GM10248 (cell line): Measurements from ENCODE around the gene TRIP13.
"Not testable (repeated sequence)": the region's sequence is repeated elsewhere in the genome, so short reads cannot be mapped to it uniquely, and the experiment has no call there.

Source experiments
- CTCF ChIA-PET: fragments of 300-600 bp; sonication (Branson Sonifier 250); formaldehyde crosslinking; extraction: SDS; loops from one replicate; lab custom pipeline; 2021; ENCODE audit warnings: antibody characterized with exemption; lab: Yijun Ruan, JAX
- POLR2A ChIA-PET: fragments of 350-650 bp; sonication (Branson Sonifier 250); formaldehyde crosslinking; extraction: SDS; loops from one replicate; lab custom pipeline; 2020; ENCODE audit warnings: antibody characterized with exemption; lab: Yijun Ruan, JAX
- DNase-seq: peaks from one replicate; pipeline ENCODE4 v3.0.0; 2012; ENCODE audit errors: extremely low spot score
- TF ChIP-seq, protein P1 (sequence below): IDR thresholded peaks from 2 replicates; pipeline ENCODE4 v1.5.1; 2012; ENCODE audit warnings: mild to moderate bottlenecking, low read depth; ENCODE audit errors: extremely low read depth, missing control alignments, control extremely low read depth

TRIP13 gene

DNA sequence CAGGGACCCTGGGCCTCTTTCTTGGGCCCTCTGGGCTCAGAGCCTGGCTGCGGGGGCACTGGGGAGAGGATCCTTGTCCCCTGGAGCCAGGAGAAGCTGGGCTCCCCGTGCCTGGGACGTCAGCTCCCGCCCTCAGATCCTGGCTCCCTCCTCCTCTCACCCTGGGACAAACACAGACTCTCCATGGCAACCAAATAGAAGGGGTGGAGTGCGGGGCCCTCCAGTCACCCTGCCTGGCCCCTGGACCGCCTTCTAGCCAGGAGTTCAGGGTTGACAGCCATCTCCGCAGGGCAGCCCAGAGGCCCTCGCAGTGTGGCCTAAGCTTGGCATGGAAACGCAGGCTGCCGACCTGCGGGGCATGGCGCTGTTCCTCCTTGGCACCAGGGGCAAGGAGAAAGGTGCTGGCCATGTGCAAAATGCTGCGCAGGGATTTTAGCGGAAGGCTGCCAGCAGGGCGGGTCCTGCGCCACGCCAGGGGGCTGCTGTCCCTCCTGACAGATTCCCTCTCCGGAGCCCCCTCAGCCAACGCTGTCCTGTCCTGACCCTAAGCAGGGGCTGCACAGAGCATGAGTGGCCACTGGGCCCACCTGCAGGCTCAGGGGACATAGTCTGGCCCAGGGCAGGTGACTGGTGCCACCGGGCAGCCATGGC, 42.9 kb upstream of the TRIP13 start:
- TF ChIP-seq, protein P1, sequence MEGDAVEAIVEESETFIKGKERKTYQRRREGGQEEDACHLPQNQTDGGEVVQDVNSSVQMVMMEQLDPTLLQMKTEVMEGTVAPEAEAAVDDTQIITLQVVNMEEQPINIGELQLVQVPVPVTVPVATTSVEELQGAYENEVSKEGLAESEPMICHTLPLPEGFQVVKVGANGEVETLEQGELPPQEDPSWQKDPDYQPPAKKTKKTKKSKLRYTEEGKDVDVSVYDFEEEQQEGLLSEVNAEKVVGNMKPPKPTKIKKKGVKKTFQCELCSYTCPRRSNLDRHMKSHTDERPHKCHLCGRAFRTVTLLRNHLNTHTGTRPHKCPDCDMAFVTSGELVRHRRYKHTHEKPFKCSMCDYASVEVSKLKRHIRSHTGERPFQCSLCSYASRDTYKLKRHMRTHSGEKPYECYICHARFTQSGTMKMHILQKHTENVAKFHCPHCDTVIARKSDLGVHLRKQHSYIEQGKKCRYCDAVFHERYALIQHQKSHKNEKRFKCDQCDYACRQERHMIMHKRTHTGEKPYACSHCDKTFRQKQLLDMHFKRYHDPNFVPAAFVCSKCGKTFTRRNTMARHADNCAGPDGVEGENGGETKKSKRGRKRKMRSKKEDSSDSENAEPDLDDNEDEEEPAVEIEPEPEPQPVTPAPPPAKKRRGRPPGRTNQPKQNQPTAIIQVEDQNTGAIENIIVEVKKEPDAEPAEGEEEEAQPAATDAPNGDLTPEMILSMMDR: no peak
- CTCF ChIA-PET: no interaction called here
- DNase-seq: no peak
- POLR2A ChIA-PET: no interaction called here

DNA sequence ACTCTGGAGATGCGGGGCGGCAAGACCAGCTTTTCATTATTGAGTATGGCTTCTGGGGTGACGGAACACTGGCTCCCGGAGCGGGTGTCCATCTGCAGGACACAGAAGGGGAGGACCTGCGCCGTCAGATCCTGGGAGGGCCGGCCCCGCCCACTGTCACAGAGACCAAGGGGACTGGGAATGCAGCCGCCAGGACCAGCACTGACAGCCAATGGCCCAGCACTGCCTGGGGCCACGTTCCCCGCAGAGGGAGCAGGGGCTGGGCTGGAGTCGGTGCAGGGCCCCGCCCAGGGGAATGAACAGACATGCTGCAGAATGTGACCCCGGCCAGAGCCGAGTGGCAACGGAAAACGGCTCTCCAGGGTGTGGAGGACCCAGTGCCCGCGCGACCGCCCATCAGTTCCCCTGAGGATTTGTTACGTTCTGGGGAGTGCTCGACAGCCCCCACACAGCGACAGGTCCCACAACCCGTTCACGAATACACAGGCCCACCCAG, 42.1 kb upstream of the TRIP13 start, which contains the start of gene ZDHHC11:
Gene ZDHHC11 (minus strand): TSS at position 476 of the 496 bp plus-strand sequence. CDS start 384 bp downstream, at position 92.
- ChIA-PET POLR2A (no interaction called here), CTCF (interaction anchor here (1.0 kb wide), 1 partner anchor 15 kb away, joined by 3 read pairs; no protein-coding TSS in a partner anchor)
- DNase-seq: no peak
- TF ChIP-seq, protein P1: no peak

DNA sequence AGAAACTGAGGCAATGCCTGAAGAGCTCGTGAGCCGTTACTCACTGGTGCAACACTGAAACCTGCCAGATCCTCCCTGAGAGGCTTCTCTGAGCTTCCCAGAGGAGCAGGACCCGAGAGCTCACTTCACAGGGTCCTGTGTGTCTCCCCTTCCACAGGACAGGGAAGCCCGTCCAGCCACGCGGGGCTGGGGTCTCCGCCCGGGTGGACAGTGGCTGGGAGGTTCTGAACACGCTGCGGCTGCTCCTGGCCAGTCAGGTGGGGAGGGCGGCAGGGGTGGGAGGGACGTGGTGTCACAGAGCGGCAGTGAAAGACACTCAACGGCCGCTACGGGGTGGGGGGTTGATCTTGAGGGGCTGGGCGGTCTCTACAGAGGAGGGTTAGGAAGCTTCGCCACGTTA, 41.6 kb upstream of the TRIP13 start:
- TF ChIP-seq, protein P1: no peak
- DNase-seq: no peak
- CTCF ChIA-PET: interaction anchor here (1.0 kb wide), 1 partner anchor 14 kb away, joined by 3 read pairs; no protein-coding TSS in a partner anchor
- POLR2A ChIA-PET: no interaction called here

DNA sequence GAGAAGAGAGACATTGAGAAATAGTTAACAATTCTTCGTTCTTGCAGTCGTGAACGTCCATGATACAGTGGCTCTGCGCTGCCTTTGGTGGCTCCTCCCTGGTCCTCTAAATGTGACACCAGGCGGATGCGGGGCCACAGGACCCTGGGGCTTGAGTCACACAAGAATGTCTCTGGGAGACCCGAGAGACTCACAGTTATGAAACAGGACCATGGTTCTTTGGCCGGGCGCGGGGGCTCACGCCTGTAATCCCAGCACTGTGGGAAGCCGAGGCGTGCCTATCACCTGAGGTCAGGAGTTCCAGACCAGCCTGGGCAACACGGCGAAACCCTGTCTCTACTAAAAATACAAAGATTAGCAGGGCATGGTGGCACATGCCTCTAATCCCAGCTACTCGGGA, 41.1 kb upstream of the TRIP13 start:
- DNase-seq: no peak
- TF ChIP-seq, protein P1: no peak
- POLR2A ChIA-PET: no interaction called here
- CTCF ChIA-PET: interaction anchor here (1.0 kb wide), 1 partner anchor 14 kb away, joined by 3 read pairs; no protein-coding TSS in a partner anchor

DNA sequence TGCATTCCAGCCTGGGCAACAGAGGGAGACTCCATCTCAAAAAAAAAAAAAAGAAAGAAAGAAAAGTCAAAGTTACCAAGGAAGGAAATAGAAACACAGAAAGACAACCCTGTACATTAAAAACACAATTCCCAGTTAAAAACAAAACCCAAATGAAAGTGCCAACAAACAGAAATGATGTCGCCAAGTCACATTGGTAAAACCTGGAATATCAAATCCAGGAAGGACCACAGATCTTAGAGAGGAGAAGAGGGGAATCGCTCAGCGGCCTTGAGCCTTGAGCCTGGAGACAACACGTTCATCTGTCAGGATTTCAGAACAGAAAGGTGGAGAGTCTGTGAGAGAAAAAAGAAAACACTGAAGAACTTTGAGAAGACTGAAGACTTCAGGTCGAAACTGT, 40.7 kb upstream of the TRIP13 start:
- POLR2A ChIA-PET: no interaction called here
- TF ChIP-seq, protein P1: no peak
- no peak for DNase-seq
- CTCF ChIA-PET: no interaction called here

DNA sequence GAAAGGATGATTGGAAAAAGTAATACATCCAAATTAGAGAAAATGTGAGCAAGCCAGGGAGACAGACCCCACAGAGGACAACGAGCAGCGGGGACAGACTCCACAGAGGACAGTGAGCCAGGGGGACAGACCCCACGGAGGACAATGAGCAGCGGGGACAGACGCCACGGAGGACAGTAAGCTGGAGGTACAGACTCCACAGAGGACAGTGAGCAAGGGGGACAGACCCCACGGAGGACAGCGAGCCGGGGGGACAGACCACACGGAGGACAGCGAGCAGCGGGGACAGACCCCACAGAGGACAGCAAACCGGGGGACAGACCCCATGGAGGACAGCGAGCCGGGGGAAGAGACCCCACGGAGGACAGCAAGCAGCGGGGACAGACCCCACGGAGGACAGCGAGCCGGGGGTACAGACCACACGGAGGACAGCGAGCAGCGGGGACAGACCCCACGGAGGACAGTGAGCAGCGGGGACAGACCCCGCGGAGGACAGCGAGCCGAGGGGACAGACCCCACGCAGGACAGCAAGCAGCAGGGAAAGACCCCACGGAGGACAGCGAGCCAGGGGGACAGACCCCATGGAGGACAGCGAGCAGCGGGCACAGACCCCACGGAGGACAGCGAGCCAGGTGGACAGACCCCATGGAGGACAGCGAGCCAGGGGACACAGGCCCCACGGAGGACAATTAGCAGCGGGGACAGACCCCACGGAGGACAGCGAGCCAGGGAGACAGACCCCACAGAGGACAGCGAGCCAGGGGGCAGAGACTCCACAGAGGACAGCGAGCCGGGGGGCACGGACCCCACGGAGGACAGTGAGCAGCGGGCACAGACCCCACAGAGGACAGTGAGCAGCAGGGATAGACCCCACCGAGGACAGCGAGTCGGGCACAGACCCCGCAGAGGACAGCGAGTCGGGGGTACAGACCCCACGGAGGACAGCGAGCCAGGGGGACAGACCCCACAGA, 40.0 kb upstream of the TRIP13 start:
- DNase-seq: no peak
- POLR2A ChIA-PET: no interaction called here
- CTCF ChIA-PET: no interaction called here
- TF ChIP-seq, protein P1: no peak

DNA sequence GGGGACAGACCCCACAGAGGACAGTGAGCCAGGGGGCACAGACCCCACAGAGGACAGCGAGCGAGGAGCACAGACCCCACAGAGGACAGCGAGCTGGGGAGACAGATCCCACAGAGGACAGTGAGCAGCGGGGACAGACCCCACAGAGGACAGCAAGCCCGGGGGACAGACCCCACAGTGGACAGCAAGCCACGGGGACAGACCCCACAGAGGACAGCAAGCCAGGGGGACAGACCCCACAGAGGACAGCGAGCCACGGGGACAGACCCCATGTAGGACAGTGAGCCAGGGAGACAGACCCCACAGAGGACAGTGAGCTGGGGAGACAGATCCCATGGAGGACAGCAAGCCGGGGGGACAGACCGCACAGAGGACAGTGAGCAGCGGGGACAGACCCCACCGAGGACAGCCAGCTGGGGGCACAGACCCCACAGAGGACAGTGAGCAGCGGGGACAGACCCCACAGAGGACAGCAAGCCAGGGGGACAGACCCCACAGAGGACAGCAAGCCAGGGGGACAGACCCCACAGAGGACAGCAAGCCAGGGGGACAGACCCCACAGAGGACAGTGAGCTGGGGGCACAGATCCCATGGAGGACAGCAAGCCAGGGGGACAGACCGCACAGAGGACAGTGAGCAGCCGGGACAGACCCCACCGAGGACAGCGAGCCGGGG, 39.1 kb upstream of the TRIP13 start:
- POLR2A ChIA-PET, CTCF ChIA-PET, DNase-seq: not testable (repeated sequence)
